Esophagus muscularis mucosa (tissue), 4 donors: ENCODE results near the gene SMG6. TPM values are rescaled to one million over a fixed set of nuclear protein-coding genes. Genes with fewer than 3 reads are reported as not detected.
A peak's percentile ranks its signal among the peaks of the same experiment; 100 is the strongest.

Experiments used
- DNase-seq: peaks from one replicate; pipeline ENCODE4 v3.0.0-alpha.2; 2017; ENCODE audit errors: extremely low spot score
- H3K27ac ChIP-seq, 4 donors: fragments of 200-600 bp; sonication (generic); replicated peaks in 1 of 4; 1 replicate in 3 of 4; 2 replicates in 1 of 4; pipeline ENCODE4 v1.5.1; 2016 to 2019; ENCODE audit warnings: mild to moderate bottlenecking in 1 of 4
- H3K27me3 ChIP-seq, 4 donors: fragments of 200-600 bp; sonication (generic); one replicate each; pipeline versions ENCODE4 v1.5.1 to v1.6.0; 2016 to 2019
- H3K36me3 ChIP-seq, 4 donors: fragments of 200-600 bp; sonication (generic); one replicate each; pipeline ENCODE4 v1.5.1; 2016 to 2019
- H3K4me1 ChIP-seq, 4 donors: fragments of 200-600 bp; sonication (generic); one replicate each; pipeline ENCODE4 v1.5.1; 2016 to 2019
- H3K4me3 ChIP-seq, 4 donors: fragments of 200-600 bp; sonication (generic); 1 replicate in 2 of 4; 2 replicates in 2 of 4; pipeline ENCODE4 v1.5.1; 2016 to 2019; ENCODE audit warnings: mild to moderate bottlenecking in 4 of 4, moderate library complexity in 1 of 4
- H3K9me3 ChIP-seq, 4 donors: fragments of 200-600 bp; sonication (generic); 1 replicate in 3 of 4; 2 replicates in 1 of 4; pipeline ENCODE4 v1.5.1; 2016 to 2019
- EP300 ChIP-seq: sonication (generic); formaldehyde crosslinking; IDR thresholded peaks from one replicate; pipeline ENCODE4 v1.6.1; 2017; ENCODE audit warnings: antibody characterized with exemption
- POLR2A ChIP-seq: fragments of 450-650 bp; IDR thresholded peaks from one replicate; pipeline ENCODE4 v1.6.1; 2017; ENCODE audit warnings: antibody characterized with exemption, moderate library complexity, mild to moderate bottlenecking, low read depth
- POLR2AphosphoS5 ChIP-seq, 2 donors: sonication (generic); formaldehyde crosslinking; IDR thresholded peaks; one replicate each; pipeline ENCODE4 v1.6.1; 2017; ENCODE audit warnings: antibody characterized with exemption in 2 of 2
- whole genome bisulfite sequencing: methylation state at CpG from one replicate; pipeline ENCODE4 v1.1.5; 2018; 5-methylcytosine and 5-hydroxymethylcytosine counted together
- intact Hi-C: fragments of 100-400 bp; cut with DNase I; formaldehyde crosslinking; loops from one replicate; pipeline ENCODE4 v1.15.1; 2023
- total RNA-seq, 4 donors: library from RNA; depleted of rRNA; stranded (reverse); fragments of >200 nt; gene quantifications; one replicate each; pipeline versions ENCODE4 v1.1.0 to v1.2.1, GENCODE V29; 2016
- TF ChIP-seq, protein P1 (sequence below), 3 experiments: fragments of 200-600 bp in 2 of 3; fragments of 450-650 bp in 1 of 3; sonication (generic) in 2 of 3; IDR thresholded peaks; one replicate each; pipeline ENCODE4 v1.5.1; 2017 to 2019; ENCODE audit warnings: antibody characterized with exemption in 3 of 3, mild to moderate bottlenecking in 2 of 3, moderate library complexity in 1 of 3

The SMG6 gene
- total RNA-seq, 4 donors from 2014 or later, result 38.2 to 67.7 (median 47.7) TPM

DNA sequence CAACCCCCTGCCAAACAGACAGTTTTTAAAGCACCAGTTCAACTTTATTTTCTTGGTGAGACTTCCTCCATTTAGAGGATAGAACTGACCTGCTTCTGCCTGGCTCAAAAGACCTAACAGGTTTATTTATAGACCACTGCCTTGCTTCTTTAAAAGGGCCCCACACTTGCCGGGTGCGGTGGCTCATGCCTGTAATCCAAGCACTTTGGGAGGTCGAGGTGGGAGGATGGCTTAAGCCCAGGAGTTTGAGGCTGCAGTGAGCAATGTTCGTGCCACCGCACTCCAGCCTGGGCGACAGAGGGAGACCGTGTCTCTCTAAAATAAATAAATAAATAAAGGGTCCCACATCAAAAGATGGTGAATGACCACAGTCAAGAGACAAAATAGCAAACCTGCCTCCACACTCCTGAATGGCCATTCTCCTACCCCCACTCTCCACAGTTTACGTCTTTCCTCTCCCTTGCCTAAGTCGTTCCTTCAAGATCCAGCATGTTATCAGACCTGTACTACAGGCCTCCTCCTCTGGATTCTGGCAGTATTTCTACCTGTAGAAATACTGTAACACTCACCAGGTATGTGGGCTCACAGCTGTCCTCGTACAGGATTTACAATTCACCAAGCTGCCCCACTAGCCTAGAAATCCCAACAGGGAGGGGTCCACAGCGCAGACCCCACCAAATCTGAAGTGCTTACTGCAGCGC is 95.6 kb downstream of the SMG6 start:
- no peaks in the 10 kb centered on the region for H3K27me3 ChIP-seq
- peak overlapping the region; percentile 40 to 92 (median 61) for H3K27ac ChIP-seq
- WGBS, result 68% methylated on average over 12 of the region's 12 CpGs
- H3K36me3 ChIP-seq, result peaks cover 0 to 13% (median 0%) of the 10 kb centered on the region in 4 donors
- TF ChIP-seq, protein P1, sequence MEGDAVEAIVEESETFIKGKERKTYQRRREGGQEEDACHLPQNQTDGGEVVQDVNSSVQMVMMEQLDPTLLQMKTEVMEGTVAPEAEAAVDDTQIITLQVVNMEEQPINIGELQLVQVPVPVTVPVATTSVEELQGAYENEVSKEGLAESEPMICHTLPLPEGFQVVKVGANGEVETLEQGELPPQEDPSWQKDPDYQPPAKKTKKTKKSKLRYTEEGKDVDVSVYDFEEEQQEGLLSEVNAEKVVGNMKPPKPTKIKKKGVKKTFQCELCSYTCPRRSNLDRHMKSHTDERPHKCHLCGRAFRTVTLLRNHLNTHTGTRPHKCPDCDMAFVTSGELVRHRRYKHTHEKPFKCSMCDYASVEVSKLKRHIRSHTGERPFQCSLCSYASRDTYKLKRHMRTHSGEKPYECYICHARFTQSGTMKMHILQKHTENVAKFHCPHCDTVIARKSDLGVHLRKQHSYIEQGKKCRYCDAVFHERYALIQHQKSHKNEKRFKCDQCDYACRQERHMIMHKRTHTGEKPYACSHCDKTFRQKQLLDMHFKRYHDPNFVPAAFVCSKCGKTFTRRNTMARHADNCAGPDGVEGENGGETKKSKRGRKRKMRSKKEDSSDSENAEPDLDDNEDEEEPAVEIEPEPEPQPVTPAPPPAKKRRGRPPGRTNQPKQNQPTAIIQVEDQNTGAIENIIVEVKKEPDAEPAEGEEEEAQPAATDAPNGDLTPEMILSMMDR (IDR thresholded peaks at IDR 0.05), result no peak
- TF ChIP-seq EP300 (no peak), POLR2AphosphoS5 (IDR thresholded peaks at IDR 0.05) (no peak)
- H3K9me3 ChIP-seq, result no peaks in the 10 kb centered on the region
- no peak overlapping the region for H3K4me3 ChIP-seq
- H3K4me1 ChIP-seq, result peaks cover 29 to 57% (median 44%) of the 10 kb centered on the region in 4 donors
- DNase-seq, result no peak
- intact Hi-C loops, result no loop called here

DNA sequence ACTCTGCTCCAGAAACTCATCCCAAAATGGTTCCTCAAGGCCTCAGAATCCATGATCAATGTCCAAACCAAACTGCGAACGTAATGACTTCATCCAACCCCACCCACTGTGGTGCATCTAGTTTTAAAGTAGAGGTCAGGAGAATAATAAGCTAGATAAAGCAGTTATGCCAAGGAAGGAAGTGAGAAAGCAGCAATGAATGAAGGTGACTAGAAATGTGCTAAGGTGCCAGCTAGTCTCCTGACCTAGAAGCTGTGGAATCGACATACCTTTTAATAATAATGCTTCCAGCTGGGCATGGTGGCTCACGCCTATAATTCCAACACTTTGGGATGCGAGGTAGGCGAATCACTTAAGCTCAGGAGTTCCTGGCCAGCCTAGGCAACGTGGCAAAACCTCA is 99.2 kb downstream of the SMG6 start:
- TF ChIP-seq, protein P1 (IDR thresholded peaks at IDR 0.05), result no peak
- TF ChIP-seq POLR2A, result no peak
- no peak for TF ChIP-seq POLR2AphosphoS5 (IDR thresholded peaks at IDR 0.05)
- no peak for TF ChIP-seq EP300
- WGBS, result 90% methylated on average over 7 of the region's 7 CpGs
- Histone ChIP-seq H3K27ac (no peak overlapping the region), H3K9me3 (no peaks in the 10 kb centered on the region), H3K4me3 (no peak overlapping the region), H3K36me3 (peaks cover 0 to 8% (median 0%) of the 10 kb centered on the region in 4 donors), H3K4me1 (peaks cover 26 to 41% (median 32%) of the 10 kb centered on the region in 4 donors), H3K27me3 (no peaks in the 10 kb centered on the region)
- intact Hi-C loops, result no loop called here
- DNase-seq, result no peak

DNA sequence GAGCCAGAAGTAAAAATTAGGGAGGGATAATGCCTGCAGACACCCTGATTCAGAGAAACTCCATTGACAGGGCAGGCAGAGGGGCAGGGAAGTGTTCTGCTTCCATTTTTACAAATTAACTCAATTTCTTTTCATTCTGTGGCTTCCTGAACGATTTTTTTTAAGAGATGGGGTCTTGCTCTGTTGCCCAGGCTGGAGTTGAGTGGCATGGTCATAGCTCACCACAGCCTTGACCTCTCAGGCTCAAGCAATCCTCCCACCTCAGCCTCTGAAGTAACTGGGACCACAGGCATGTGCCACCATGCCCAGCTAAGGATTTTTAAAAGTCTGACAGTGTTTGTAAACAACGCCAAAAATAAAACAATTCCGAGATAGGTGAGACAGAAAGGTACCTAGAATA is 99.8 kb downstream of the SMG6 start:
- DNase-seq, result no peak
- no peaks in the 10 kb centered on the region for H3K27me3 ChIP-seq
- no peaks in the 10 kb centered on the region for H3K9me3 ChIP-seq
- H3K4me3 ChIP-seq, result no peak overlapping the region
- no peak overlapping the region for H3K27ac ChIP-seq
- WGBS, result 86% methylated on average over 3 of the region's 3 CpGs
- peaks cover 0 to 8% (median 0%) of the 10 kb centered on the region in 4 donors for H3K36me3 ChIP-seq
- TF ChIP-seq POLR2AphosphoS5 (IDR thresholded peaks at IDR 0.05), result no peak
- no peak for TF ChIP-seq EP300
- TF ChIP-seq, protein P1 (IDR thresholded peaks at IDR 0.05), result no peak
- no peak for TF ChIP-seq POLR2A
- intact Hi-C loops, result no loop called here
- peaks cover 26 to 35% (median 30%) of the 10 kb centered on the region in 4 donors for H3K4me1 ChIP-seq

DNA sequence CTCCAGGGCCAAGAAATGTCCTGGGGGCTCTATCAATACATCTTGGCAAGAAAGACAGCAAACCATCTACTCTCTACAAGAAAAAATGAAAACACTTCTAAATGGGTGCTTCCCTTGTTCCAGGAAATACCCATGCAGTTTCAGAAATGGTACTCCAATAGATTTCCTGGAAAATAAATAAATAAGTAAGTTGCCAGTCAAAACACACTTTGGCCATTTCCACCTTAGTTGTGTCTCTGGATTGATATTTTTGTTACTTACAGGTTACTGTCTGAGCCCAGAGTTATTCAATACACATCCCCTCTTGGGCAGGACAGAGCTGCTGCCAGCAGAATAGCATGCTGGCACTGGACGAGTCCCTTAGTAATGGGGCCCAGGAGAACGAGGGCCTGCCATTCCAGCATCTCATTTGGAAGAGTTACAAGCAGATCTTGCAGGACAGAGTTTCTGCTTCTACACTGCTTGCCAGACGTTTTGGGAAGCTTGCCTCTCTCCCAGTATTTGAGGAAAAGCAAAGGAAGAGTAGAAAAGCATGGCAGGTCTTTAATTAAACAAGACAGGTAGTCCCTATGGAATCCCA is 100.5 kb downstream of the SMG6 start:
- no peaks in the 10 kb centered on the region for H3K27me3 ChIP-seq
- no peaks in the 10 kb centered on the region for H3K9me3 ChIP-seq
- H3K4me3 ChIP-seq, result no peak overlapping the region
- H3K36me3 ChIP-seq, result peaks cover 0 to 8% (median 0%) of the 10 kb centered on the region in 4 donors
- peaks cover 24 to 29% (median 24%) of the 10 kb centered on the region in 4 donors for H3K4me1 ChIP-seq
- no peak overlapping the region for H3K27ac ChIP-seq
- no peak for DNase-seq
- intact Hi-C loops, result no loop called here
- TF ChIP-seq EP300, result no peak
- no peak for TF ChIP-seq POLR2AphosphoS5 (IDR thresholded peaks at IDR 0.05)
- TF ChIP-seq, protein P1 (IDR thresholded peaks at IDR 0.05), result no peak
- TF ChIP-seq POLR2A, result no peak
- 22% methylated on average over 3 of the region's 3 CpGs for WGBS
